AG10803 (cell line): ENCODE data around the gene PPP2R5A.

Source experiments
- DNase-seq: peaks from one replicate; pipeline ENCODE4 v3.0.0; 2010; ENCODE audit warnings: low read depth
- H3K4me3 ChIP-seq: 2 replicates; pipeline ENCODE4 v1.5.1; 2011; ENCODE audit warnings: mild to moderate bottlenecking, low read length, control low read depth
- CTCF ChIP-seq: conservative IDR thresholded peaks from 2 replicates; pipeline ENCODE4 v1.5.1; 2011; ENCODE audit warnings: mild to moderate bottlenecking, low read length, control low read depth, inconsistent platforms

Gene PPP2R5A

GRCh38 chr1:212242288-212242984 lies 42.8 kb upstream of the PPP2R5A start:
- no peak for DNase-seq
- H3K4me3 ChIP-seq: no peak overlapping the region
- TF ChIP-seq CTCF: no peak

GRCh38 chr1:212242985-212243308 lies 42.3 kb upstream of the PPP2R5A start:
- DNase-seq: no peak
- no peak for TF ChIP-seq CTCF
- H3K4me3 ChIP-seq: no peak overlapping the region

GRCh38 chr1:212244441-212244840 lies 40.8 kb upstream of the PPP2R5A start:
- no peak overlapping the region for H3K4me3 ChIP-seq
- no peak for TF ChIP-seq CTCF
- no peak for DNase-seq

- H3K4me3 ChIP-seq: no peak overlapping the region
- TF ChIP-seq CTCF: no peak
- peak; percentile 49 for DNase-seq
Observed at GRCh38 chr1:212247179-212247721, 38.0 kb upstream of the PPP2R5A start.

GRCh38 chr1:212247988-212248387 lies 37.2 kb upstream of the PPP2R5A start:
- H3K4me3 ChIP-seq: no peak overlapping the region
- no peak for DNase-seq
- no peak for TF ChIP-seq CTCF

- no peak overlapping the region for H3K4me3 ChIP-seq
- no peak for TF ChIP-seq CTCF
- DNase-seq: peak; percentile 24
Observed at GRCh38 chr1:212254853-212255363, 30.3 kb upstream of the PPP2R5A start.

GRCh38 chr1:212255705-212256307 lies 29.4 kb upstream of the PPP2R5A start:
- TF ChIP-seq CTCF: no peak
- H3K4me3 ChIP-seq: no peak overlapping the region
- peak; percentile 22 for DNase-seq
